SJSA1 (cell line): ENCODE measurements around the gene KCNH6. TPM values are rescaled to one million over a fixed set of nuclear protein-coding genes. Genes with fewer than 3 reads are reported as not detected.

Experiments
- DNase-seq, 2 experiments: peaks; one replicate each; pipeline ENCODE4 v3.0.0-alpha.2; 2015 to 2020; ENCODE audit warnings: low spot score in 2 of 2, low read depth in 1 of 2
- H3K27ac ChIP-seq: fragments of 250-450 bp; sonication (Bioruptor Pico); 2 replicates; pipeline ENCODE4 v1.5.1; 2020; ENCODE audit warnings: mild to moderate bottlenecking, moderate library complexity
- H3K27me3 ChIP-seq: fragments of 250-450 bp; sonication (Bioruptor Pico); replicated peaks from 2 replicates; pipeline ENCODE4 v1.5.1; 2020; ENCODE audit warnings: mild to moderate bottlenecking, moderate library complexity
- H3K36me3 ChIP-seq: fragments of 250-450 bp; sonication (Bioruptor Pico); 2 replicates; pipeline ENCODE4 v1.5.1; 2020; ENCODE audit warnings: mild to moderate bottlenecking
- H3K4me1 ChIP-seq: fragments of 250-450 bp; sonication (Bioruptor Pico); replicated peaks from 2 replicates; pipeline ENCODE4 v1.6.1; 2021; ENCODE audit warnings: mild to moderate bottlenecking
- H3K4me3 ChIP-seq: fragments of 250-450 bp; sonication (Bioruptor Pico); 2 replicates; pipeline ENCODE4 v1.5.1; 2020; ENCODE audit warnings: mild to moderate bottlenecking
- H3K9me3 ChIP-seq: fragments of 250-450 bp; sonication (Bioruptor Pico); replicated peaks from 2 replicates; pipeline ENCODE4 v1.5.1; 2020; ENCODE audit warnings: mild to moderate bottlenecking
- total RNA-seq: library from RNA; depleted of rRNA; stranded (reverse); fragments of >200 nt; shearing (Covaris generic); gene quantifications from 2 replicates; pipeline ENCODE4 v1.2.3, GENCODE V29; 2014; rRNA removed

The KCNH6 gene, protein sequence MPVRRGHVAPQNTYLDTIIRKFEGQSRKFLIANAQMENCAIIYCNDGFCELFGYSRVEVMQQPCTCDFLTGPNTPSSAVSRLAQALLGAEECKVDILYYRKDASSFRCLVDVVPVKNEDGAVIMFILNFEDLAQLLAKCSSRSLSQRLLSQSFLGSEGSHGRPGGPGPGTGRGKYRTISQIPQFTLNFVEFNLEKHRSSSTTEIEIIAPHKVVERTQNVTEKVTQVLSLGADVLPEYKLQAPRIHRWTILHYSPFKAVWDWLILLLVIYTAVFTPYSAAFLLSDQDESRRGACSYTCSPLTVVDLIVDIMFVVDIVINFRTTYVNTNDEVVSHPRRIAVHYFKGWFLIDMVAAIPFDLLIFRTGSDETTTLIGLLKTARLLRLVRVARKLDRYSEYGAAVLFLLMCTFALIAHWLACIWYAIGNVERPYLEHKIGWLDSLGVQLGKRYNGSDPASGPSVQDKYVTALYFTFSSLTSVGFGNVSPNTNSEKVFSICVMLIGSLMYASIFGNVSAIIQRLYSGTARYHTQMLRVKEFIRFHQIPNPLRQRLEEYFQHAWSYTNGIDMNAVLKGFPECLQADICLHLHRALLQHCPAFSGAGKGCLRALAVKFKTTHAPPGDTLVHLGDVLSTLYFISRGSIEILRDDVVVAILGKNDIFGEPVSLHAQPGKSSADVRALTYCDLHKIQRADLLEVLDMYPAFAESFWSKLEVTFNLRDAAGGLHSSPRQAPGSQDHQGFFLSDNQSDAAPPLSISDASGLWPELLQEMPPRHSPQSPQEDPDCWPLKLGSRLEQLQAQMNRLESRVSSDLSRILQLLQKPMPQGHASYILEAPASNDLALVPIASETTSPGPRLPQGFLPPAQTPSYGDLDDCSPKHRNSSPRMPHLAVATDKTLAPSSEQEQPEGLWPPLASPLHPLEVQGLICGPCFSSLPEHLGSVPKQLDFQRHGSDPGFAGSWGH
- not detected in 2 replicates for total RNA-seq

DNA sequence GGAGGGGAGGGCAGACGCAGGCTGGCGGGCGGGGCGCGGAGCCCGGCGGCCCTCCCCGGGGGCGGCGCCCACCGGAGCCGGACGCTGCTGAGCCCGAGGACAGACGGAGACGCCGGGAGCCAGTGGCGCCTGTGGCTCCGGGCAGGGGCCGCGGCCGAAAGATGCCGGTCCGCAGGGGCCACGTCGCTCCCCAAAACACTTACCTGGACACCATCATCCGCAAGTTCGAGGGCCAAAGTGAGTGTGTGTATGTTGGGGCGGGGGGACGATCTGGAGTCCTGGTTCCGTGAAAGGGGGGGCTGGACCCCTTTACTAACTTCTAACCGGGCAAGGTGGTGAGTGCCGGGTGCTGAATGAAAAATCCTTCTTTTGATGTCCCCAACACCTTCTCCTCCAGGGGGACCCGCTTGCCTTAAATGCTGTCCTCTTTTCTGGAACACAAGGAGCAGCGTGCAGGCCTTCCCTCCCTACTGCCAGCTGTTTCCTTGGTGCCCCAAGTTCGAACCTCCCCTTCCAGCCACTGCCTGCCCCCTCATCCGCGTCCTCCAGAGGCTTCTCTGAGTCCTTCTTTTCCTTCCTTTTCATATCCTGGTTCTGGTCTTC lies at the start of gene KCNH6:
Gene KCNH6 (plus strand): TSS at position 106 of the 603 bp plus-strand sequence. CDS start 56 bp downstream, at position 162.
- H3K9me3 ChIP-seq: no peaks in the 10 kb centered on the region
- peaks cover 4% of the 10 kb centered on the region for H3K4me1 ChIP-seq
- peaks cover 9% of the 10 kb centered on the region for H3K27me3 ChIP-seq
- no peak within 1 kb of the TSS for H3K4me3 ChIP-seq
- H3K27ac ChIP-seq: no peak within 1 kb of the TSS
- no peaks in the 10 kb centered on the region for H3K36me3 ChIP-seq
- DNase-seq: no peak

DNA sequence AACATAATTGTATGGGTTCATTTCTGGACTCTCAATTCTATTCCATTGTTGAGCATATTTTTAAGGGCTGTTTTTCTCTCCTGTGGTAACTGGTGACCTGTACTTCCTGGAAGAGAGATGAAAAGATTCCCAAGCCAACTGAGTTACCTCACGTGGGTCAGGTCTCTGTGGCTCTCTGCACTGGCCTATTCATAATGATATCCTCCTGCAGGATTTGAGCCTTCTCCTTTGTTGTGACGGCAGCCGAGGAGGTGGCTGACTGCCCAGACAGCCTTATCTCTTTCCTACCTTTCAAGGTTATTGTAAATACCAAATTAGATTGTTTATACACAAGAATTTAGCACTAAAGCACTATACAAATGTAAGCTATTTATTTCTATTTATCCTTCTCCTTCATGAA lies 49.0 kb upstream of the KCNH6 start:
- no peaks in the 10 kb centered on the region for H3K9me3 ChIP-seq
- H3K4me1 ChIP-seq: peaks cover 20% of the 10 kb centered on the region
- no peak overlapping the region for H3K4me3 ChIP-seq
- H3K27me3 ChIP-seq: peaks cover 37% of the 10 kb centered on the region
- no peak for DNase-seq
- H3K36me3 ChIP-seq: no peaks in the 10 kb centered on the region
- no peak overlapping the region for H3K27ac ChIP-seq

DNA sequence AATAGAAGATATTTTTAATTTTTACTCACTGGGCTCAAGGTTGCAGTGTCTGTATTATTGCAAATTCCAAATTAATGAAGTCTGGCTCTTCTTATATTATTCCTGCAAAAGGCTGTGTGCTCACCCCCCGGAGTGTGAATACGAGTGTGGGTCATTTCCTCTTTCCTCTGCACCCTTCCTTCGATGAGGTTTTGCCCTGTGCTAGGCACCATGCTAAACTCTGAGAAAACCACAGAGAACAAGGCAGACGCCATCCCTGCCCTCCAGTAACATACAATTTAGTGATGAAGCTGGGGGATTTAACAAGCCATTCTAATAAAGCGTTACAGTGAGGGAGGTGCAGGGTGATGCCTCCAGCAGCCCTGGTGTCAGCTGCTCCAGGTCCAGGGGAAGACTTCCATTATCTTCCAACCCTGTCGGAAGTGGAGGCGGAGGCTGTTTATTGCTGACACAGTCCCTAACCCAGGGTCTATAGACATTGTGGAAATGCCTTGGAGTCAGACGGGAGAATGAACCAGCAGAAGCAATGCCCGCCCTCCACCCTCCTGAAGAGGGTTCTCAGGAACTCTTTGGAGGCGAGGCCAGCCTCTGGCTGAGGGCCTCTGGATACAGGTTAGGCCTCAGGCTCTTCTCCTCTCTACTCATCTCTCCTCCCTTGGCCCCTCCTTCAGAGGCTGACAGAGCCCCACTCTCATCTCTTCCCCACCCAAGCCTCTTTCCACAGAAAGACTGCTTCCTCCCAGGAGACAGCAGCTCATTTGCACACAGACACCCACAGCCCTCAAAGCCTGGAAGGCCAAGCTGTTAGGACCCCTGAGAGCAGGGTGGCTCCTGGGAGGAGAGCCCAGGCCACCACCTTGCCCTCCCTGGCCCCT lies 48.3 kb upstream of the KCNH6 start:
- no peak for DNase-seq
- Histone ChIP-seq H3K36me3 (no peaks in the 10 kb centered on the region), H3K4me1 (peaks cover 20% of the 10 kb centered on the region), H3K9me3 (no peaks in the 10 kb centered on the region), H3K4me3 (no peak overlapping the region), H3K27ac (no peak overlapping the region), H3K27me3 (peaks cover 37% of the 10 kb centered on the region)

DNA sequence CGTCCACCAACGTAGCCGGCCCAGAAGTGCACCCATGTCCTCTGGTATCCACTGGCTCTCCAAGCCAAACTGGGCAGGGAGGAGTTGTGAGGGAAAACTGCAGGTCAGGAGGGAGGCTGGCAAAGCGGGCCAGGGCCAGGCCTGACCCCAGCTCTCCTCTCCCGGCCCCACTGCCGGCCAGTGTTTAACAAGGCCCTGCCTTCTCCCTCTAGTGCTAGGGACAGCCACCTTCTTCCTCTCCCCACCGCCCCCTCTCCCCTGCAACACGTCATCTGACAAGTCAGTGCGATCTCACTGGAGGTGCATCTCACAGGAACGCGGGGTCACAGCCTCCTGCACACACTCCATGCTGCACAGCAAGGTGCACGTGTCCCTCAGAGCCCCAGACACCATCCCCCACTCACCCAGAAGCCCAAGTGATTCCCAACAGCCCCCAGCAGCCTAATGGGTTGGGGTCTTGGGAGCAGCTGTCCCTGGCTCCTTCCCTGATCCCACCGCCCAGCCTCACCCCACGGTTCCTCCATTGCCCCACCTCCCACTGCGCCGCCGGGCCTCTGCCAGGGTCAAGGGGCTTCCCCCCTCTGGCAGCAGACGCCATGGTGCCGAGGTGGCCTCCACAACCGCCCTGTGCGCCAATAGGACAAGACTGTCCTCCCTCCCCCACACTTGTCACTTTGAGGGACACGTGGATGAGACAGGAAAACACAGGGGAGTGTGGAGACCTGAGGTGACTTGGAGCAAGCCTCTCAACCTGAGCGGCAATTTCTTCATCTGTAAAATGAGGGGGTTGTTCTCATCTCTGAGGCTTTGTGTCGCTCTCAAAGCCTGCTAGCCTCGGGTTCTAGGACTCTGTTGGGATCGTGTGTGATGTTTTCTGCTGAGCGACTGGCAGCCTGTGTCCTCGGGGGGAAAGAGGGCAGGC lies 47.4 kb upstream of the KCNH6 start:
- no peak overlapping the region for H3K27ac ChIP-seq
- peaks cover 32% of the 10 kb centered on the region for H3K27me3 ChIP-seq
- H3K36me3 ChIP-seq: no peaks in the 10 kb centered on the region
- DNase-seq: no peak
- H3K9me3 ChIP-seq: no peaks in the 10 kb centered on the region
- no peak overlapping the region for H3K4me3 ChIP-seq
- H3K4me1 ChIP-seq: peaks cover 20% of the 10 kb centered on the region

DNA sequence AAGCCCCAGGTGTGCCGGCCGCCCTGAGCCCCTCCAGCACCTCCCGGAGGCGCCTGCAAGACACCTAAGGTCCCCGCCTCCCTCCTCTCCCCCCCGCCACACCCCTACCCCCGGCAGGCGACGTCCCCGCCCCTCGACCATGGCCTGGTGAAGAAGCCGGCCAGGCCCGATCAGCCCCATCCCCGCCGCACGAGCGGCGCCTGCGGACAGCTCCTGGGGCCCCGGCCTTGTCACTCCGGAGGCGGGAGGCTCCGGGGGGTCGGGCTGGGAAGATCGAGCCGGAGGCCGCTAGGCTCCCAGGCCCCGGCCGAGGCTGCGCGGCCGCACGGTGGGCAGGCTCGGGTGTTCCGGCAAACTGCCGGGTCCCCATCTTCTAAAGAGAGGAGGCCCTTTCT lies 46.7 kb upstream of the KCNH6 start:
- no peaks in the 10 kb centered on the region for H3K9me3 ChIP-seq
- no peak overlapping the region for H3K27ac ChIP-seq
- H3K27me3 ChIP-seq: peaks cover 32% of the 10 kb centered on the region
- no peaks in the 10 kb centered on the region for H3K36me3 ChIP-seq
- peak overlapping the region; percentile 36 for H3K4me3 ChIP-seq
- no peak for DNase-seq
- H3K4me1 ChIP-seq: peaks cover 20% of the 10 kb centered on the region

DNA sequence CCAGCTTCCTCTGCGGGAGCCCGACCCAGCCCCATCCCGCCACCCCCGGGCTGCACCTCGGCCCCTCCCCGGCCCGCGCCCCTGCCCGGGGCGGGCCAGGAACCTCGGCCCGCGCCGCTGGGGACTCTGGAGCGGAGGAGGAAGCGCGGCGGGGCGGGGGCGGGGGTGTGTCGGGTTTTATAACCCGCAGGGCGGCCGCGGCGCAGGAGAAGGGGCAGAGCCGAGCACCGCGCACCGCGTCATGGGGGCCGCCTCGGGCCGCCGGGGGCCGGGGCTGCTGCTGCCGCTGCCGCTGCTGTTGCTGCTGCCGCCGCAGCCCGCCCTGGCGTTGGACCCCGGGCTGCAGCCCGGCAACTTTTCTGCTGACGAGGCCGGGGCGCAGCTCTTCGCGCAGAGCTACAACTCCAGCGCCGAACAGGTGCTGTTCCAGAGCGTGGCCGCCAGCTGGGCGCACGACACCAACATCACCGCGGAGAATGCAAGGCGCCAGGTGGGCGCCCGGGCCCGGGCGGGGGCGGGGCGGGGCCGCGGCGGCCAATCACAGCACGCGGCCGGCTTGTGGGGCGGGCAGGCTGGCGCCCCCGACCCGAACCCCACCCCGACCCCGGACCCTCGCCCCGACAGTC lies 46.2 kb upstream of the KCNH6 start, which contains the start of gene ACE:
Gene ACE (plus strand): TSS at position 208 of the 626 bp plus-strand sequence. CDS start 34 bp downstream, at position 242.
- no peak for DNase-seq
- H3K36me3 ChIP-seq: no peaks in the 10 kb centered on the region

DNA sequence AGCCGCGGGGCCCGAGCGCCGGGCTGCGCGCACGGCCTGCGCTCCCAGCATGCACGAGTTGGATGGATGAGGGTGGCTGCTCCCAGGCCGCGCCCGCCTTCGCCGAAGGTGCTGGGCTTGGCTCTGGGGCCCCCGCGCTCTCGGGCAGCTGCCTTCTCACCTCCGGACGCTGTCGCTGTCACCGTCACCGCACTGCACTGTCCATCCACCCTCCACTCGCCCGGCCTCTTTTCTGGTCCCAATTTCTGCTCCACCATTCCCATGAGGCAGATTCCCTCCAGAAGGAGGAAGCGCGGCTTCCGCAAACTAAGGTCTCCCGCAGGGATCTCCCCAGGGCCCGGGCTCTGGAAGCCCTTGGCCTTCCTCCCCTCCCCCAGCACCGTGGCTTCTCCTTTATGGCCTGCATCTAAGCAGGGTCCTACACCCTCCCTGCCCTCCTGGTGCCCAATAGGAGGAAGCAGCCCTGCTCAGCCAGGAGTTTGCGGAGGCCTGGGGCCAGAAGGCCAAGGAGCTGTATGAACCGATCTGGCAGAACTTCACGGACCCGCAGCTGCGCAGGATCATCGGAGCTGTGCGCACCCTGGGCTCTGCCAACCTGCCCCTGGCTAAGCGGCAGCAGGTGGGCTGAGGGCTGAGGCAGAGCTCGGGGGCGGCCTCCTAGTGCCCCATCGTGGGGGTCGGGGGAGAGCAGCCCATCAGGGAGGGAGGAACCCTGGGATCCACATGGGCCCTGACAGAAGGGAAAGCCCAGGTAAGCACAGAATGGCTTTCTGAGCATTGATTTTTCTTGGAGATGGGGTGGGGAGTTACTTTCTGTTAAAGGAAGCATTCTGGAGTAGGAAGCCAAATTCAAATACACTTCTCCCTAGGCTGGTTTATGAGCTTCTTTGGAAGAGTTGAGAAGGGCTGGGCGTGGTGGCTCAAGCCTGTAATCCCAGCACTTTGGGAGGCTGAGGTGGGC lies 45.4 kb upstream of the KCNH6 start:
- H3K36me3 ChIP-seq: no peaks in the 10 kb centered on the region
- DNase-seq: no peak
- H3K27ac ChIP-seq: no peak overlapping the region
- H3K4me3 ChIP-seq: peak overlapping the region; percentile 36
- H3K4me1 ChIP-seq: peaks cover 20% of the 10 kb centered on the region
- H3K27me3 ChIP-seq: peaks cover 30% of the 10 kb centered on the region
- no peaks in the 10 kb centered on the region for H3K9me3 ChIP-seq

More for the DNA sequence above, 46.2 kb upstream of the KCNH6 start, which contains the start of gene ACE:
- Histone ChIP-seq H3K27me3 (peaks cover 32% of the 10 kb centered on the region), H3K4me1 (peaks cover 20% of the 10 kb centered on the region), H3K4me3 (peak within 1 kb of the TSS; percentile 36), H3K27ac (no peak within 1 kb of the TSS), H3K9me3 (no peaks in the 10 kb centered on the region)

DNA sequence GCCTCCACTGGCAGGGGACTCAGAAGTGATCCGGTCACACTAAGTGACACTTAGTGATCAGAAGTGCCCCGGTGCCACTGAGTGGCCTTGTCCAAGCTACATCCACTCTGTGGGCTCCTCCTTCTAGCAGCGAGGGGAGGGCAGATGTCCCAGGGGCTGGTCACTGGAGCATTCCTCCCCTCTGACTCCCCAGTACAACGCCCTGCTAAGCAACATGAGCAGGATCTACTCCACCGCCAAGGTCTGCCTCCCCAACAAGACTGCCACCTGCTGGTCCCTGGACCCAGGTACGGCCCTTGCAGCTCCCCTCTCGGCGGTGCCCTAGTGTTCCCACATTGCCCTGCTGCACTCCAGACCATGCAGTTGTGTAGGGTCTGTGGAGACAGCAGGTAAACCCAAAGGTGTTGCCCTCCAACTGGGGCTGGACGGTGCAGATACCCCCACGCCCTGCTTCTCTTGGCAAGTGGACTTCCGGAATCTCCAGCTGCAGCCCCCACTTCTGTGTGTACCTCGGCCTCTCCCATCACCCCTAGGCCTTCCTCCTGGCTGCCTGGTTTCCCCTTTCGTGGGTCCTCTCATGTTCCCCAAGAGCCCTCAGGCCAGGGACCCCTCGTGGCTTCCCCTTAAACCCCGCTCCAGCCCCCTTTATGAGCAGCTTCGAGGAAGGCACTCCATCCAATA lies 44.2 kb upstream of the KCNH6 start:
- no peak overlapping the region for H3K4me3 ChIP-seq
- DNase-seq: peak; percentile 77 to 93
- no peaks in the 10 kb centered on the region for H3K9me3 ChIP-seq
- peaks cover 22% of the 10 kb centered on the region for H3K27me3 ChIP-seq
- H3K36me3 ChIP-seq: no peaks in the 10 kb centered on the region
- peaks cover 20% of the 10 kb centered on the region for H3K4me1 ChIP-seq
- no peak overlapping the region for H3K27ac ChIP-seq

DNA sequence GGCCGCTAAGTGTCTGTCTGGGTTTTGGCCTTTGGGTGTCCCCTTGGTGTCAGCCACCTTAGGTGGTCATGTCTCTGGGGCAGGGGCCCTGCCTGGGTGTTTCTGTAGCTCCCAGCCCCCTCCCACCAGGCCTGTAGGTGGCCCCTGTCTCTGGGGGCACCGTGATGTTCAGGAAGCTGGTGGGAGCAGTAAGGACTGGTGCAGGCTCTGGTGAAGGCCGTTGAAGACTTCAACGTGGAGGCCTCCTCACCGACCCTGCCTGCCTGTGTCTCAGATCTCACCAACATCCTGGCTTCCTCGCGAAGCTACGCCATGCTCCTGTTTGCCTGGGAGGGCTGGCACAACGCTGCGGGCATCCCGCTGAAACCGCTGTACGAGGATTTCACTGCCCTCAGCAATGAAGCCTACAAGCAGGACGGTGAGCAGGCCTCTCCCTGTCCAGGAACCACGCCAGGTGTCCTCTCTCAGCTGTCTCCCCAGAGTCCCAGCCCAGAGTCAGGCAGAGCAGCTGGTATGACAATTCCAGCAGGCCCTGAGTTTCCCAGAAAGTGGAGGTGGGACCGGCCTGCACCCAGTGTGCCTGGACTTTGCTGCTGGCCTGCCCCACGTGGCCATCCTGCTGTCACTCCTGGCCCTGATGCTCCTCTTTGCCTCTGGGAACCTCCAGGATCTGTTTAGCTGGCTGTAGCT lies 43.5 kb upstream of the KCNH6 start:
- Histone ChIP-seq H3K4me1 (peaks cover 20% of the 10 kb centered on the region), H3K27ac (no peak overlapping the region), H3K4me3 (no peak overlapping the region), H3K36me3 (no peaks in the 10 kb centered on the region), H3K27me3 (peaks cover 21% of the 10 kb centered on the region), H3K9me3 (no peaks in the 10 kb centered on the region)
- no peak for DNase-seq

DNA sequence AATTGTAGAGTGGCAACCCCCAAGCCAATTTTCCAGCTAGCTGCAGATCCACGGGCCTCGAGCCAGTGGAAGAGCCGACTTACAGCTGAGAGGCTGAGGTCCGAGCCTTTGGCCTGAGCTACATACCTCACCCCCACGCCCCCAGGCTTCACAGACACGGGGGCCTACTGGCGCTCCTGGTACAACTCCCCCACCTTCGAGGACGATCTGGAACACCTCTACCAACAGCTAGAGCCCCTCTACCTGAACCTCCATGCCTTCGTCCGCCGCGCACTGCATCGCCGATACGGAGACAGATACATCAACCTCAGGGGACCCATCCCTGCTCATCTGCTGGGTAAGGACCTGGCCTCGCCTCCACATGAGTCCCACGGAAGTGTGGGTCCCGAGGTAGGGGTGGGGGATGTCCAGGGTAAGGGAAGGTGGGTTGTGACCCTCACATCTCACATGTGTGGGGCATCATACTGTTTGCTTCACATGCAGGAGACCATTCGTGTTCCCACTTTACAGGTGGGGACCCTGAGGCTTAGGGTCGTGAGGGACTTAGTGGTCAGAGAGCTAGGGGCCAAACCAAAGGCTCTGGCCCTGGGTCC lies 42.9 kb upstream of the KCNH6 start:
- H3K4me1 ChIP-seq: peaks cover 20% of the 10 kb centered on the region
- peaks cover 21% of the 10 kb centered on the region for H3K27me3 ChIP-seq

More for the DNA sequence above, 42.9 kb upstream of the KCNH6 start:
- no peaks in the 10 kb centered on the region for H3K36me3 ChIP-seq
- no peak overlapping the region for H3K27ac ChIP-seq
- no peak for DNase-seq
- H3K9me3 ChIP-seq: no peaks in the 10 kb centered on the region
- no peak overlapping the region for H3K4me3 ChIP-seq
